Measurements from ENCODE around the gene TRPM4.

- TF ChIP-seq CTCF (IDR thresholded peaks at IDR 0.05) = no peak
- no peak for TF ChIP-seq POLR2A (IDR thresholded peaks at IDR 0.05)
Measured at GRCh38 chr19:49188626-49189200, 31.1 kb downstream of the TRPM4 start.

All from esophagus squamous epithelium (tissue), 4 donors.